ENCODE results near the gene VIM. TPM values are rescaled to one million over a fixed set of nuclear protein-coding genes. Genes with fewer than 3 reads are reported as not detected.

VIM gene
- polyA plus RNA-seq, 1 experiment = 5,431 TPM

DNA sequence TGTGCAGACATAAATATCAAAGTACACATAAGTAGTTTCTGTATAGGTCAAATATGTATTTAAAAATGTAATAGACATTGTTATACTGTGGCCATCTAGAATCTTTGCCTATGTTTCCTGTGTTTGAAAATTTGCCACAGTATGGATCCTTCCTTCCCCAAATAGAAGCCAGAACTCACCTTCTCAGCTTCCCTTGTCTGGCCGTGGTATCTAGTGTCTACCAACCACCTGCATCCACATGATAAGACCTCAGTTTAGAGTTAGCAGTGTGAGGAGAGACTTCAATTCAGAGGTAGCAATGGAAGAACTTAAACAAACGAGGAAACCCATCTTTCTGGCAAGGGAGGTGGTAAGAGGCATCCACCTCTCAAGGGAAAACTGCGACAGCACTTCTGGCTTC is 31.5 kb upstream of the VIM start:
- no peak overlapping the region for H3K4me3 ChIP-seq (ENCODE audit: low read depth, low read length)
- TF ChIP-seq, protein P1, sequence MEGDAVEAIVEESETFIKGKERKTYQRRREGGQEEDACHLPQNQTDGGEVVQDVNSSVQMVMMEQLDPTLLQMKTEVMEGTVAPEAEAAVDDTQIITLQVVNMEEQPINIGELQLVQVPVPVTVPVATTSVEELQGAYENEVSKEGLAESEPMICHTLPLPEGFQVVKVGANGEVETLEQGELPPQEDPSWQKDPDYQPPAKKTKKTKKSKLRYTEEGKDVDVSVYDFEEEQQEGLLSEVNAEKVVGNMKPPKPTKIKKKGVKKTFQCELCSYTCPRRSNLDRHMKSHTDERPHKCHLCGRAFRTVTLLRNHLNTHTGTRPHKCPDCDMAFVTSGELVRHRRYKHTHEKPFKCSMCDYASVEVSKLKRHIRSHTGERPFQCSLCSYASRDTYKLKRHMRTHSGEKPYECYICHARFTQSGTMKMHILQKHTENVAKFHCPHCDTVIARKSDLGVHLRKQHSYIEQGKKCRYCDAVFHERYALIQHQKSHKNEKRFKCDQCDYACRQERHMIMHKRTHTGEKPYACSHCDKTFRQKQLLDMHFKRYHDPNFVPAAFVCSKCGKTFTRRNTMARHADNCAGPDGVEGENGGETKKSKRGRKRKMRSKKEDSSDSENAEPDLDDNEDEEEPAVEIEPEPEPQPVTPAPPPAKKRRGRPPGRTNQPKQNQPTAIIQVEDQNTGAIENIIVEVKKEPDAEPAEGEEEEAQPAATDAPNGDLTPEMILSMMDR (IDR thresholded peaks at IDR 0.05; ENCODE audit: insufficient read depth, low read depth, low read length) = no peak
- no peaks in the 10 kb centered on the region for H3K27me3 ChIP-seq (ENCODE audit: control insufficient read depth, insufficient read depth, low read length)
- ChIA-PET POLR2A (interaction anchor here (0.8 kb wide), 1 partner anchor 92 kb away, joined by 4 read pairs; no protein-coding TSS in a partner anchor), CTCF (interaction anchor here (0.8 to 1.1 kb wide), 2 partner anchors 9 to 368 kb away, joined by 3 to 8 read pairs; no protein-coding TSS in a partner anchor)
- no peak for DNase-seq (ENCODE audit: low read depth)
- H3K36me3 ChIP-seq (ENCODE audit: control insufficient read depth, insufficient read depth, low read length) = no peaks in the 10 kb centered on the region

DNA sequence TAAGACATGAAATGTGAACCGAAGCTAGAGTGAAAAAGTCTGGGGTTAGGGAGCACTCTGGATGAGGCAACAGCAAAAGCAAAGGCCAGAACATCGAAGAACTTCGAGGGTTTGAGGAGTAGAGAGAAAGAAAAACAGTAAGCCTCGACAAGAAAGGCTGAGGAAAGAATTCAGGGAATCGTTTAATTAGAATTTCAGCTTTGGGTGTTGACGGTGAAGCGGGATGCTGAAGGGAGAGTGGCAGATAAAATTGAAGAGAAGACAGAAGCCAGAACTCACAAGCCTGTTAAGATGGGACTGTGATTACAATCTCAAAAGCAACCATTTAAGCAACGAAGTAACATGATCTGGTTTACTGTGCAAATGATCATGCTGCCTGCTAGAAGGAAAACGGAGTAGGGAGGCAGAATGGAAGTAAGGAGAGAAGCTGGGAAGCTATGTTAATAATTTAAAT is 28.7 kb upstream of the VIM start:
- ChIA-PET POLR2A (no interaction called here), CTCF (interaction anchor here (1.2 to 1.9 kb wide), 6 partner anchors 9 to 206 kb away, joined by 3 to 5 read pairs (median 4); partner anchors contain the start of gene VIM)
- TF ChIP-seq, protein P1 (IDR thresholded peaks at IDR 0.05; ENCODE audit: insufficient read depth, low read depth, low read length) = no peak
- DNase-seq (ENCODE audit: low read depth) = no peak
- Histone ChIP-seq H3K27me3 (ENCODE audit: control insufficient read depth, insufficient read depth, low read length) (no peaks in the 10 kb centered on the region), H3K36me3 (ENCODE audit: control insufficient read depth, insufficient read depth, low read length) (no peaks in the 10 kb centered on the region), H3K4me3 (ENCODE audit: low read depth, low read length) (peak overlapping the region; percentile 71)

DNA sequence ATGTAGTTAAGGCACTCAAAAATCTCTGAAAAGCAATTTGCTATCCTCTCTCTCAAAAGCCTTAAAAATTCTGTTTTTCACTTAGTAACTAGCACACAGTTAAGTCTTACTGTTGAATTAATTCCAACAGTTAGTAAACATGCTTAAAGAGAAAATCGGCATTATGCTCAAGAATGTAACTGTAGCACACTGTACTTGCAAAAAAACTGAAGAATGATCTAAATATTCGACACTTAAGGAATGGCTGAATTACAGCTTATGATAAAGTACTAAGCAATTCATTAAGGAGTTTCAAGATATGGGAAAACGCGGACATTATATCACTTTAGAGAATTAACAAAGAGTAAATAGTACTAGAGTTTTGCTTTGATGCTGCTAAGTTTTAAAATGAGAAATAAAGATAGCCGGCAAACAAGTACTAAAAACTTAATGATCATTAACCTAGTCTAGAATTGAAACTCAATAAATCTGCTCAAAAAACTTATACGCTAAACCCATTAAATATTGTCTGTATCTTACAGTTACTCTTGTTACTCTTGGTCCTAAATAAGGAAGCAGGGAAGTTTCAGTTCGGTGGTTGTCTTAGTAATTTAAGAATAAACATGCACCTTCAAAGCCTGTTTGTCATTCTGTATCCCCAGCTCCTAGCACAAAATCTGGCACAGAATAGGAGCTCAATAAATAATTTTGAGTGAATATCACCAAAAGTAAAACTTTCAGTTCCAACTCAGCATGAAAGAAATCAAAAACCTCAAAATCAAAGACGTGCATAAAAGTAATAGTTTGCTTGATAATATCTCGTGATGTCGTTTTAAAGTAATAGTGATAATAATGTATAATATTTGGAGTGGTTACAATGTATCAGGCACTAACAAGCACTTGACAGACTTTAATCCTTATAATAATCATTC is 27.8 kb upstream of the VIM start:
- POLR2A ChIA-PET = no interaction called here
- TF ChIP-seq, protein P1 (IDR thresholded peaks at IDR 0.05; ENCODE audit: insufficient read depth, low read depth, low read length) = no peak
- no peaks in the 10 kb centered on the region for H3K27me3 ChIP-seq (ENCODE audit: control insufficient read depth, insufficient read depth, low read length)
- no peaks in the 10 kb centered on the region for H3K36me3 ChIP-seq (ENCODE audit: control insufficient read depth, insufficient read depth, low read length)
- CTCF ChIA-PET = interaction anchor here (0.7 to 1.9 kb wide), 11 partner anchors 9 to 355 kb away, joined by 3 to 6 read pairs (median 4); no protein-coding TSS in a partner anchor
- peak overlapping the region; percentile 71 for H3K4me3 ChIP-seq (ENCODE audit: low read depth, low read length)
- DNase-seq (ENCODE audit: low read depth) = no peak

DNA sequence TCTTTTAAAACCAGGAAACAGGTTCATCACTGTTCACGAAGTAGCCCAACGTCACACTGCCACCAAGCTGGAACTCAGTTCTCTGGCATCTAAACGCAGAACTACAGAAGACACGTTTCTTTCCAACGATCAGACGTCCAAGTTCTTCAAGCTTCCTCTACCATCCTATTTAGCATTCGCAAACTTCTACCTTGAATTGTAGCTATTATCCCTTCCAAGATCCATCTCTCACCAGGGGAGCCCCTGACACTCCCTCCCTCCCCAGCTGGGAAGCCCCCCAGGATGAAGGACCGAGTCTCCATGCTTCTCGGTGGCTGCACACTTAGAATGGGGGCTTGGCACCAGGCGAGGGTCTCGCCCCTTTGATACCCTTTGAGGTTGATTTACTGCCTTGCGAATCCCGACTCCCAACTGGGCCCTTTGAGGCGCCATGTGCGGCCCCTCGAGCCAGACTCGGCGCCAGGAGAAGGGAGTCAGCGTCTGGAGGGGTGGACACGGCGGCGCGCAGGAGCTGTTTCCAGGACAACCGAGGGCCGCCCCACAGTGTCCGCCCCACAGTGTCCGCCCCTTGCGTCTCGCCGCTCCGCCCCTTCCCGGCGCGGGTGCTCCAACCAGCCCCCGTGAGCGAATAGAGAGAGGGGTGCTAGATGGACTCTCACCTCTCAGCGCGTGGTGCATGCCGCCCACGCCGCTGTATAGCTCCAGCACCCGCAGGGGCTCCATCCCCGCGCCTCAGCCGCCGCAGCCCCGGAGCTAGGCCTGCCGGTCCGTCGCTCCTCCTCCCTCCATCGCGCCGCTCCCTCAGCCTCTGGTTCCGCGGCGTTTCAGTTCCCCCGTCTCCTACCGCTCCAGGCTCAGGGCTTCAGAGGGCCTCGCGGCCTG is 26.9 kb upstream of the VIM start, which contains the start of gene TRDMT1:
TSS of gene TRDMT1 (minus strand) at position 761 of the 882 bp plus-strand sequence. CDS start at position 723, 38 bp downstream.
- ChIA-PET CTCF (interaction anchor here (0.8 to 1.9 kb wide), 8 partner anchors 11 to 355 kb away, joined by 3 to 6 read pairs (median 4); no protein-coding TSS in a partner anchor), POLR2A (no interaction called here)
- no peak for DNase-seq (ENCODE audit: low read depth)
- peak within 1 kb of the TSS; percentile 71 for H3K4me3 ChIP-seq (ENCODE audit: low read depth, low read length)
- TF ChIP-seq, protein P1 (IDR thresholded peaks at IDR 0.05; ENCODE audit: insufficient read depth, low read depth, low read length) = no peak
- no peaks in the 10 kb centered on the region for H3K36me3 ChIP-seq (ENCODE audit: control insufficient read depth, insufficient read depth, low read length)
- no peaks in the 10 kb centered on the region for H3K27me3 ChIP-seq (ENCODE audit: control insufficient read depth, insufficient read depth, low read length)
